ENCODE measurements around the gene GRAMD1B. TPM values are rescaled to one million over a fixed set of nuclear protein-coding genes. Genes with fewer than 3 reads are reported as not detected.

Gene GRAMD1B
- total RNA-seq, 1 experiment from 2014 or later: 12.7 TPM

DNA sequence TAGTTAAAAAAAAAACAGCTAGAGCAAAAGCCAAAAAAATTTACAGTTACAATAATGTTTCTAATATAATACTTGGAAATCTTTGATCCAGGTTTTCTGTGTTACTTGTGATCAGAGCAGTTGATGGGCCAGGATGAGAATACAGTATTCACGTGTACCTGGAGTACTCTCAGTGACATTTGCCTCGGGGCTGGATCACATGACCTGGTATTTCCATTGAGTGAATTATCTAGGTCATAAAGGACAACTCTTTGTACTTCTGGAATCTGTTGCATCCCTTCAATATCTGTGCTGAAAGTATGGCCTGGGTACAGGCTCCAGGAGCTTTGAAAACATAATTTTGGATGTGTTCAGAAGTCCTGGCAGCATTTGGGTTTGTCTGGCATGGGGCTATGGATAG lies 93.5 kb downstream of the GRAMD1B start:
- Histone ChIP-seq H3K4me2 (ENCODE audit: low read length) (no peak overlapping the region), H3K36me3 (ENCODE audit: control insufficient read depth in 1 of 2, insufficient read depth in 2 of 2, low read length in 2 of 2) (no peaks in the 10 kb centered on the region), H3K27ac (ENCODE audit: low read depth, low read length) (no peak overlapping the region), H3K9ac (ENCODE audit: low read length) (no peak overlapping the region), H3K27me3 (ENCODE audit: insufficient read depth, low read length) (no peaks in the 10 kb centered on the region), H3K9me2 (ENCODE audit: insufficient read depth) (no peaks in the 10 kb centered on the region), H3K79me2 (ENCODE audit: insufficient read depth, low read length) (no peaks in the 10 kb centered on the region), H3K4me3 (replicated peaks in 1 of 2; ENCODE audit: low read depth in 1 of 2, low read length in 2 of 2) (no peak overlapping the region), H4K20me1 (ENCODE audit: insufficient read depth) (no peaks in the 10 kb centered on the region), H2AFZ (ENCODE audit: low read depth, low read length, poor library complexity, severe bottlenecking) (no peak overlapping the region), H3K4me1 (ENCODE audit: control insufficient read depth in 1 of 2, insufficient read depth in 2 of 2, low read length in 2 of 2) (peaks cover 8 to 14% of the 10 kb centered on the region in 2 experiments), H3K9me3 (ENCODE audit: control insufficient read depth in 1 of 2, insufficient read depth in 1 of 2, low read depth in 1 of 2, low read length in 2 of 2) (no peaks in the 10 kb centered on the region)
- TF ChIP-seq FOSL1 (IDR thresholded peaks at IDR 0.05; ENCODE audit: low read depth) (no peak), SIN3A (IDR thresholded peaks at IDR 0.05; ENCODE audit: low read depth) (no peak), ZFX (IDR thresholded peaks at IDR 0.05) (no peak), POLR2AphosphoS5 (IDR thresholded peaks at IDR 0.05; ENCODE audit: low read depth, low read length) (no peak), EGR1 (IDR thresholded peaks at IDR 0.05; ENCODE audit: low read depth) (no peak), EZH2phosphoT487 (IDR thresholded peaks at IDR 0.05; ENCODE audit: borderline replicate concordance) (no peak), MAX (IDR thresholded peaks at IDR 0.05) (no peak), YY1 (IDR thresholded peaks at IDR 0.05; ENCODE audit: extremely low read depth, insufficient replicate concordance, low read depth, low read length) (no peak), SP1 (IDR thresholded peaks at IDR 0.05; ENCODE audit: low read depth) (no peak), RAD21 (IDR thresholded peaks at IDR 0.05; ENCODE audit: low read depth) (no peak), ELF1 (IDR thresholded peaks at IDR 0.05; ENCODE audit: borderline replicate concordance, low read depth) (no peak), EZH2 (IDR thresholded peaks at IDR 0.05) (no peak), TCF7L2 (IDR thresholded peaks at IDR 0.05; ENCODE audit: borderline replicate concordance, extremely low read depth, insufficient read depth, insufficient read length) (no peak), SRF (IDR thresholded peaks at IDR 0.05; ENCODE audit: low read depth) (no peak), CBX3 (IDR thresholded peaks at IDR 0.05; ENCODE audit: low read depth) (no peak), ZNF274 (IDR thresholded peaks at IDR 0.05; ENCODE audit: low read depth, low read length) (no peak), ZBTB33 (IDR thresholded peaks at IDR 0.05; ENCODE audit: extremely low read depth, insufficient replicate concordance, low read length) (no peak), CEBPB (IDR thresholded peaks at IDR 0.05; ENCODE audit: low read depth) (no peak)
- TF ChIP-seq, protein P1, sequence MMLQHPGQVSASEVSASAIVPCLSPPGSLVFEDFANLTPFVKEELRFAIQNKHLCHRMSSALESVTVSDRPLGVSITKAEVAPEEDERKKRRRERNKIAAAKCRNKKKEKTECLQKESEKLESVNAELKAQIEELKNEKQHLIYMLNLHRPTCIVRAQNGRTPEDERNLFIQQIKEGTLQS (IDR thresholded peaks at IDR 0.05): no peak
- TF ChIP-seq, protein P2, sequence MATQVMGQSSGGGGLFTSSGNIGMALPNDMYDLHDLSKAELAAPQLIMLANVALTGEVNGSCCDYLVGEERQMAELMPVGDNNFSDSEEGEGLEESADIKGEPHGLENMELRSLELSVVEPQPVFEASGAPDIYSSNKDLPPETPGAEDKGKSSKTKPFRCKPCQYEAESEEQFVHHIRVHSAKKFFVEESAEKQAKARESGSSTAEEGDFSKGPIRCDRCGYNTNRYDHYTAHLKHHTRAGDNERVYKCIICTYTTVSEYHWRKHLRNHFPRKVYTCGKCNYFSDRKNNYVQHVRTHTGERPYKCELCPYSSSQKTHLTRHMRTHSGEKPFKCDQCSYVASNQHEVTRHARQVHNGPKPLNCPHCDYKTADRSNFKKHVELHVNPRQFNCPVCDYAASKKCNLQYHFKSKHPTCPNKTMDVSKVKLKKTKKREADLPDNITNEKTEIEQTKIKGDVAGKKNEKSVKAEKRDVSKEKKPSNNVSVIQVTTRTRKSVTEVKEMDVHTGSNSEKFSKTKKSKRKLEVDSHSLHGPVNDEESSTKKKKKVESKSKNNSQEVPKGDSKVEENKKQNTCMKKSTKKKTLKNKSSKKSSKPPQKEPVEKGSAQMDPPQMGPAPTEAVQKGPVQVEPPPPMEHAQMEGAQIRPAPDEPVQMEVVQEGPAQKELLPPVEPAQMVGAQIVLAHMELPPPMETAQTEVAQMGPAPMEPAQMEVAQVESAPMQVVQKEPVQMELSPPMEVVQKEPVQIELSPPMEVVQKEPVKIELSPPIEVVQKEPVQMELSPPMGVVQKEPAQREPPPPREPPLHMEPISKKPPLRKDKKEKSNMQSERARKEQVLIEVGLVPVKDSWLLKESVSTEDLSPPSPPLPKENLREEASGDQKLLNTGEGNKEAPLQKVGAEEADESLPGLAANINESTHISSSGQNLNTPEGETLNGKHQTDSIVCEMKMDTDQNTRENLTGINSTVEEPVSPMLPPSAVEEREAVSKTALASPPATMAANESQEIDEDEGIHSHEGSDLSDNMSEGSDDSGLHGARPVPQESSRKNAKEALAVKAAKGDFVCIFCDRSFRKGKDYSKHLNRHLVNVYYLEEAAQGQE (IDR thresholded peaks at IDR 0.05; ENCODE audit: low read depth): no peak
- ChIA-PET POLR2A (no interaction called here), RAD21 (ENCODE audit: low non-redundant PET in 1 of 2, low total read pairs in 2 of 2, uncharacterized antibody in 2 of 2, unreplicated experiment in 2 of 2) (no interaction called here), CTCF (interaction anchor here (1.0 kb wide), 1 partner anchor 13 kb away, joined by 4 read pairs; no protein-coding TSS in a partner anchor)
- intact Hi-C loops (cut with micrococcal nuclease): no loop called here
- DNase-seq (ENCODE audit: low read depth, low spot score) (no peak), ATAC-seq (no peak)
- BruUV-seq (replicated peaks): no TSS peak
